Psoas muscle (tissue), 8 donors: ENCODE measurements around the gene ZNF750. TPM values are rescaled to one million over a fixed set of nuclear protein-coding genes. Genes with fewer than 3 reads are reported as not detected.

Experiments used
- ATAC-seq, 4 donors: fragments of 200-7000 bp; cut with Tn5 transposase; one replicate each; pipeline ENCODE4 v1.9.1; 2020; ENCODE audit warnings: moderate library complexity in 3 of 4, mild to moderate bottlenecking in 2 of 4
- DNase-seq, 2 donors: peaks; one replicate each; pipeline ENCODE4 v3.0.0-alpha.2; 2020
- H3K27ac ChIP-seq: fragments of 200-600 bp; one replicate; pipeline ENCODE4 v1.8.0; 2022
- H3K27me3 ChIP-seq, 3 donors: fragments of 200-600 bp in 1 of 3; one replicate each; pipeline versions ENCODE4 v1.6.1 to v1.8.0; 2013 to 2022; ENCODE audit warnings: low read length in 2 of 3, mild to moderate bottlenecking in 2 of 3, moderate library complexity in 1 of 3; ENCODE audit not compliant: insufficient read depth in 3 of 3
- H3K36me3 ChIP-seq, 2 donors: fragments of 200-600 bp in 1 of 2; one replicate each; pipeline versions ENCODE4 v1.6.1 to v1.8.0; 2013 to 2022; ENCODE audit warnings: low read depth in 1 of 2, mild to moderate bottlenecking in 1 of 2, moderate library complexity in 1 of 2; ENCODE audit not compliant: insufficient read depth in 1 of 2
- H3K4me1 ChIP-seq: fragments of 200-600 bp; one replicate; pipeline ENCODE4 v1.8.0; 2022
- H3K4me3 ChIP-seq: fragments of 200-600 bp; one replicate; pipeline ENCODE4 v1.8.0; 2022; ENCODE audit warnings: mild to moderate bottlenecking
- H3K9me3 ChIP-seq: fragments of 200-600 bp; one replicate; pipeline ENCODE4 v1.8.0; 2022
- WGBS, 3 donors: extraction: QIAGEN DNeasy Blood & Tissue Kit; methylation state at CpG; one replicate each; pipeline versions ENCODE4 v1.1.6 to v1.1.7; 2013; 5-methylcytosine and 5-hydroxymethylcytosine counted together
- intact Hi-C, 2 donors: fragments of 100-400 bp; cut with DNase I; formaldehyde crosslinking; loops; one replicate each; pipeline versions ENCODE4 v1.11.0 to v1.14.2; 2022
- polyA plus RNA-seq, 3 donors: library from polyadenylated mRNA; stranded (reverse); fragments of 200-250 nt; gene quantifications; one replicate each; pipeline ENCODE4 v1.2.3, GENCODE V29; 2013
- total RNA-seq, 4 donors: library from RNA; stranded (reverse); fragmentation: NEBNext Ultra II Directional in 2 of 4; extraction: Animal tissue kit (Norgen Biotek cat#: 25700) in 2 of 4; gene quantifications; one replicate each; pipeline versions ENCODE4 v1.2.1 to v1.2.4, GENCODE V29; 2021 to 2023
- TF ChIP-seq, protein P1 (sequence below): fragments of 200-600 bp; IDR thresholded peaks from one replicate; pipeline ENCODE4 v1.8.0; 2022; ENCODE audit warnings: antibody characterized with exemption
- donor health status: healthy with polysubstance abuse.
- donor health status: DM: no; HTN: no; CAD: no; lungs with moderate emphysema.
- donor health status: Bipolar disorder and iron deficiency.
- donor health status: healthy.
- donor health status: DM: yes; HTN: yes; CAD: no.
- donor health status: DM: no; HTN: no; CAD: no.
- donor health status: DM: no; HTN: no; CAD: no.
- donor health status: DM: yes; HTN: yes; CAD: no.

ZNF750 gene
- total and polyA plus RNA-seq, 7 donors: 0.79 to 6.3 (median 2.2) TPM; not detected in 1

DNA sequence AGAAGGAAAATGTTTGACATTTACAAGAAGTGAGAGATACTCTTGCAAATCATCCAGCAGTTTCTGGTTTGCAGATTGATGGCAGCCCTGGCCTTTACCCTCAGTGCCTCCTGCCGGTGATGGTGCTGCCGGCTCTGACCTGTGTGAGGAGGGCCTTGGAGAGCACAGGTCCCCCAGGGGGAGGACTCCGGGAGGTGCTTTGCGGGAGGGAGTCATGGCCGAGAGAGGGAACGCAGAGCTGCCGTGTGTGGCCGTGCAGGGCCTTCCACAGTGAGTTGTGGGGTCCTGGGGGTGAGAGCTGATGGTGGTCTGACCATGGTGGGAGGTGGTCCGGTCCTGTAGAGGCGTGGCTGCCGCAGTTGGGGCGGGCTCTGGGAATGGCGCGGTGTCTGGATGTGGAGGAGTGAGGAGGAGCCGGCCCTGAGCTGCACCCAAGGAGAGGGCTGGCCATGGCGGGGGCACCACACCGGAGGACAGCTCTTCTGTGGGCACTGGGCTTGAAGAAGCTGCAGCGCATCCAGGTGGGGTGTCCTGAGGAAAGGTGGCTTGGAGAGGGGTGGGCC lies 28.0 kb upstream of the ZNF750 start:
- 93 to 96% (median 95%) methylated on average over 15 to 18 of the region's 18 CpGs for WGBS, 3 donors
- DNase-seq (peak in 1 of 2 donors; percentile 32), ATAC-seq (no peak)
- H3K9me3 ChIP-seq: no peaks in the 10 kb centered on the region
- H3K4me1 ChIP-seq: peaks cover 29% of the 10 kb centered on the region
- H3K4me3 ChIP-seq: no peak overlapping the region
- peaks cover 0 to 23% of the 10 kb centered on the region in 2 donors for H3K36me3 ChIP-seq
- TF ChIP-seq, protein P1, sequence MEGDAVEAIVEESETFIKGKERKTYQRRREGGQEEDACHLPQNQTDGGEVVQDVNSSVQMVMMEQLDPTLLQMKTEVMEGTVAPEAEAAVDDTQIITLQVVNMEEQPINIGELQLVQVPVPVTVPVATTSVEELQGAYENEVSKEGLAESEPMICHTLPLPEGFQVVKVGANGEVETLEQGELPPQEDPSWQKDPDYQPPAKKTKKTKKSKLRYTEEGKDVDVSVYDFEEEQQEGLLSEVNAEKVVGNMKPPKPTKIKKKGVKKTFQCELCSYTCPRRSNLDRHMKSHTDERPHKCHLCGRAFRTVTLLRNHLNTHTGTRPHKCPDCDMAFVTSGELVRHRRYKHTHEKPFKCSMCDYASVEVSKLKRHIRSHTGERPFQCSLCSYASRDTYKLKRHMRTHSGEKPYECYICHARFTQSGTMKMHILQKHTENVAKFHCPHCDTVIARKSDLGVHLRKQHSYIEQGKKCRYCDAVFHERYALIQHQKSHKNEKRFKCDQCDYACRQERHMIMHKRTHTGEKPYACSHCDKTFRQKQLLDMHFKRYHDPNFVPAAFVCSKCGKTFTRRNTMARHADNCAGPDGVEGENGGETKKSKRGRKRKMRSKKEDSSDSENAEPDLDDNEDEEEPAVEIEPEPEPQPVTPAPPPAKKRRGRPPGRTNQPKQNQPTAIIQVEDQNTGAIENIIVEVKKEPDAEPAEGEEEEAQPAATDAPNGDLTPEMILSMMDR: no peak
- intact Hi-C loops: loop anchor here in 1 of 2 donors (5.0 kb wide), 1 partner anchor 61 kb away; no protein-coding TSS in a partner anchor
- H3K27me3 ChIP-seq: no peaks in the 10 kb centered on the region
- H3K27ac ChIP-seq: no peak overlapping the region

DNA sequence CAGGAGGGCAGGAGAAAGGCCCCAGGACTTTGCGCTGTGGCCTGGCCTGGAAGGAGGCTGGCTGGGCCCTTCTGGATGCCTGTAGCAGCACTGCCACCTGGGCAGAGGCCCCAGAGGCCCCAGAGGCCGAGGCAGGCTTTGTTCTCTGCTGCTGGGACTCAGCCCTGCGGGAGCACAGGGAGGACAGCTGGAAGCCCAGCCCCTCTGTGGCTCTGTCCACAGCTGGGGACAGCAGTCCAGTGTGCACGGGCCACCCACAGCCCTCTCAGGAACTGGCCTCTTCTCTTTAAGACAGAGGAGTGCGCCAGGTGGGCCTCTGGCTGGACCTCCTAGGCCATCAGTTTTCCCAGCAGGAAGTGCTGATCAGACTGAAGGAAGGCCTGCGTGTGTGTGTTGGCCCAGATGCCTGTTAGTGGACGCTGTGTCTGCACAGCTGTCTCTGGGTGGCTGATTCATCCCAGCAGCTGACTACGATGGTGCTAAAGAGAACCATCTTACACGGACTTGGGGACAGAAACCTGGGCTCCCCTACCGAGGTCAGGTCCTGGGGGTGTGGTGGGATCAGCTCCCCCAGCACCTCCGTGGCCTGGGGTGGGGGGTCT lies 26.9 kb upstream of the ZNF750 start:
- peaks cover 29% of the 10 kb centered on the region for H3K4me1 ChIP-seq
- H3K27ac ChIP-seq: peak overlapping the region; percentile 61
- H3K4me3 ChIP-seq: no peak overlapping the region
- TF ChIP-seq, protein P1: no peak
- peak; percentile 62 to 75 (median 70) for ATAC-seq
- H3K36me3 ChIP-seq: peaks cover 0 to 21% of the 10 kb centered on the region in 2 donors
- H3K9me3 ChIP-seq: no peaks in the 10 kb centered on the region
- intact Hi-C loops: loop anchor here in 1 of 2 donors (5.0 kb wide), 1 partner anchor 59 kb away; no protein-coding TSS in a partner anchor
- peak; percentile 53 to 77 for DNase-seq
- 52 to 66% (median 56%) methylated on average over 11 of the region's 11 CpGs for WGBS, 3 donors
- no peaks in the 10 kb centered on the region for H3K27me3 ChIP-seq

DNA sequence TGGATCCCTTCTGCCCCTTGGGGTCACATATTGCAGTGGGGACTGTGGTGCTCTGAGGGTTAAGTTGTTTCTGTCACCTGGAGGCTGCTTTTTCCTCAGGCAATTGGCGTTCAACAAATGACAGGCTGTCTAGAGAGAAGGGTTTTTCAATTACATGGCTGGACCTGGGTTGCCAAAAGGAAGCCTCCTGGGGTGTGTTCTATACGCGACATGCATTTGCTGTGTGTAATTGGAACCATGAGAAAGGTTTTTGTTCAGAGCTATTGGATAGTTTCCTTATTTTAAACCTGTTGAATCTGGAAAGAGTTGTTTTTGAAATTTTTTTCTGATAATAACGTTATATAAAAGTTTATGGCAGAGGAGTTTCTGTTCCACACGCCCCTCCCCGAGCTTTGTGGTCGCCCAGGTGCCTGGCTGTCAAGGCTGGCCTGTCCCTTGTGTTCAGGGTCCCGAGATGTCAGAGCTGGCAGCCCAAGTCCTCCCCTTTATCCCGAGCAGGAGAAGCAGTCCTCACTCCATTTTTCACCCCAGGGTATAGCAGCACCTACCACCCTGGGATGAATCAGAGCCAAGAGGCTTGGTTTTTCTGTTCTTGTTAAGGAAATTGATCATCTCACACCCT lies 26.1 kb upstream of the ZNF750 start:
- ATAC-seq (no peak), DNase-seq (peak in 1 of 2 donors; percentile 19)
- Histone ChIP-seq H3K27me3 (no peaks in the 10 kb centered on the region), H3K4me3 (no peak overlapping the region), H3K4me1 (peaks cover 29% of the 10 kb centered on the region), H3K36me3 (peaks cover 0 to 13% of the 10 kb centered on the region in 2 donors), H3K9me3 (no peaks in the 10 kb centered on the region), H3K27ac (no peak overlapping the region)
- TF ChIP-seq, protein P1: no peak
- intact Hi-C loops: loop anchor here in 1 of 2 donors (5.0 kb wide), 1 partner anchor 59 kb away; no protein-coding TSS in a partner anchor
- WGBS, 3 donors: 70 to 81% (median 77%) methylated on average over 9 of the region's 9 CpGs

DNA sequence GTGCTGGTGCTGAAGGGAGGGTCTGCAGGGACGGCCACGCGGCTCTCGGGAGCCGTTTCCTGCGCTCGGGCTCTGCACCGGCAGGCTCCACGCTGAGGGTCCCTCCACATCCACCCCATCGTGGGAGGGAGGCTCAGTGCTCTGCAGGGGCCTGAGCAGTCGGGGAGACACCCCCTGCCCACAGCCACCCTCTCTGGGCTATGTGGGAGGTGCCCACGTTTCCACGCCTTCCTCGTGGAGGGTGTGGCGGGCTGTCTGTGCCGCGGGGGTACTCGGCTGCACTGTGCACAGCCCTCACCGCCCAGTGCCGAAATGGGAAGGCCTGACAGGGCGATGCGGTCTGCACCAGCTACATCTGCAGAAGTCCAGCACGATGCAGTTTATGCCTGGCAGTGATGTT lies 25.5 kb upstream of the ZNF750 start:
- H3K4me1 ChIP-seq: peaks cover 29% of the 10 kb centered on the region
- no peaks in the 10 kb centered on the region for H3K9me3 ChIP-seq
- H3K36me3 ChIP-seq: peaks cover 0 to 7% of the 10 kb centered on the region in 2 donors
- H3K27me3 ChIP-seq: no peaks in the 10 kb centered on the region
- ATAC-seq: no peak
- no peak overlapping the region for H3K27ac ChIP-seq
- DNase-seq: peak in 1 of 2 donors; percentile 39
- intact Hi-C loops: loop anchor here in 1 of 2 donors (5.0 kb wide), 1 partner anchor 58 kb away; no protein-coding TSS in a partner anchor
- TF ChIP-seq, protein P1: no peak
- WGBS, 3 donors: 65 to 73% (median 69%) methylated on average over 23 of the region's 23 CpGs
- H3K4me3 ChIP-seq: no peak overlapping the region
